Nephron (organoid): ENCODE results near the gene PEX16.

ENCODE experiments used
- H3K27ac Mint-ChIP-seq, 3 experiments: 2 replicates each; pipeline ENCODE4 v1.8.0; 2020; ENCODE audit warnings: mixed read lengths in 3 of 3, mild to moderate bottlenecking in 2 of 3, moderate library complexity in 1 of 3
- H3K27me3 Mint-ChIP-seq: 2 replicates; pipeline ENCODE4 v1.8.0; 2021; ENCODE audit warnings: low read depth, mild to moderate bottlenecking, moderate library complexity, mixed read lengths
- H3K36me3 Mint-ChIP-seq: 2 replicates; pipeline ENCODE4 v1.8.0; 2020; ENCODE audit warnings: low read depth, mixed read lengths
- H3K4me1 Mint-ChIP-seq: 2 replicates; pipeline ENCODE4 v1.8.0; 2020; ENCODE audit warnings: mixed read lengths
- H3K4me3 Mint-ChIP-seq, 3 experiments: 2 replicates each; pipeline ENCODE4 v1.8.0; 2020; ENCODE audit warnings: mild to moderate bottlenecking in 3 of 3, mixed read lengths in 3 of 3, moderate library complexity in 2 of 3
- H3K9me3 Mint-ChIP-seq: 2 replicates; pipeline ENCODE4 v1.8.0; 2020; ENCODE audit warnings: mixed read lengths
- CTCF ChIP-seq, 3 experiments: fragments of 200-600 bp; sonication (generic); IDR thresholded peaks; one replicate each; pipeline ENCODE4 v1.5.0; 2021; ENCODE audit warnings: antibody characterized with exemption in 3 of 3; ENCODE audit not compliant: unreplicated experiment in 3 of 3

PEX16 gene

GRCh38 chr11:45939836-45940235, 22.2 kb upstream of the PEX16 start:
- Mint-ChIP-seq H3K9me3 (no peaks in the 10 kb centered on the region), H3K4me3 (no peak overlapping the region), H3K27ac (no peak overlapping the region), H3K36me3 (peaks cover 45% of the 10 kb centered on the region), H3K4me1 (no peaks in the 10 kb centered on the region), H3K27me3 (no peaks in the 10 kb centered on the region)
- no peak for TF ChIP-seq CTCF (IDR thresholded peaks at IDR 0.05; ENCODE audit: unreplicated experiment in 3 of 3)

- TF ChIP-seq CTCF (IDR thresholded peaks at IDR 0.05; ENCODE audit: unreplicated experiment in 3 of 3), result no peak
- Mint-ChIP-seq H3K27ac (no peak overlapping the region), H3K4me1 (no peaks in the 10 kb centered on the region), H3K9me3 (no peaks in the 10 kb centered on the region), H3K4me3 (no peak overlapping the region), H3K36me3 (peaks cover 48% of the 10 kb centered on the region), H3K27me3 (no peaks in the 10 kb centered on the region)
Measured at GRCh38 chr11:45937916-45938315, 20.2 kb upstream of the PEX16 start.

- Mint-ChIP-seq H3K27me3 (no peaks in the 10 kb centered on the region), H3K4me3 (no peak overlapping the region), H3K9me3 (no peaks in the 10 kb centered on the region), H3K27ac (no peak overlapping the region), H3K4me1 (no peaks in the 10 kb centered on the region), H3K36me3 (peaks cover 46% of the 10 kb centered on the region)
- no peak for TF ChIP-seq CTCF (IDR thresholded peaks at IDR 0.05; ENCODE audit: unreplicated experiment in 3 of 3)
Measured at GRCh38 chr11:45936511-45937054, 18.9 kb upstream of the PEX16 start.

GRCh38 chr11:45935349-45936064, 17.8 kb upstream of the PEX16 start:
- Mint-ChIP-seq H3K36me3 (peaks cover 42% of the 10 kb centered on the region), H3K4me3 (no peak overlapping the region), H3K27ac (no peak overlapping the region), H3K9me3 (no peaks in the 10 kb centered on the region), H3K27me3 (no peaks in the 10 kb centered on the region), H3K4me1 (no peaks in the 10 kb centered on the region)
- TF ChIP-seq CTCF (IDR thresholded peaks at IDR 0.05; ENCODE audit: unreplicated experiment in 3 of 3), result no peak

- no peak overlapping the region for H3K4me3 Mint-ChIP-seq
- H3K36me3 Mint-ChIP-seq, result peaks cover 47% of the 10 kb centered on the region
- peaks cover 6% of the 10 kb centered on the region for H3K4me1 Mint-ChIP-seq
- no peak overlapping the region for H3K27ac Mint-ChIP-seq
- H3K27me3 Mint-ChIP-seq, result no peaks in the 10 kb centered on the region
- H3K9me3 Mint-ChIP-seq, result no peaks in the 10 kb centered on the region
- no peak for TF ChIP-seq CTCF (IDR thresholded peaks at IDR 0.05; ENCODE audit: unreplicated experiment in 3 of 3)
Measured at GRCh38 chr11:45934580-45935318, 17.1 kb upstream of the PEX16 start.
